ENCODE results near the gene CDH23. TPM values are rescaled to one million over a fixed set of nuclear protein-coding genes. Genes with fewer than 3 reads are reported as not detected.

The CDH23 gene
- total and polyA plus RNA-seq, 9 of the 15 experiments (the other 6 are each of a cell fraction or from before 2014, with no cell fraction given), result 0.18 to 1.2 (median 0.47) TPM

DNA sequence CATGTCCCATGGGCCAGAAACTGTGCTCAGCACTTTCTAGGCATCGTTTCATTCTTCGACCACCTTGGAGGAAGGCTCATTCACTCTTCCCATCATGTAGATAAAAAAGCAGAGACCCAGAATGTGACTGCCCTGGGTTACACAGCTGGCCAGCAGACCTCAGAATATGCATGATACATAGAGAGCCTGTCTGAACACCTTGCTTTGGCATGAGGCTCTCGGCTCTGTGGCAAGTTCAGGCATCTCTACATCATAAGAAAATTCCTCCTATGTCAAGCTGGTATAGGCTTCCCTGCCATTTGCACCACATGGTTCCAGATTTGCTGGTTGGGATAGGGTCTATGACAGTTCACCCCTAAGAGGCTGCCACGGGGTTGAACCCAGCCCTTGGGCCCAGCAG is 134.1 kb downstream of the CDH23 start:
- POLR2A ChIA-PET, result interaction anchor here (1.0 kb wide), 1 partner anchor 181 kb away, joined by 3 read pairs; no protein-coding TSS in a partner anchor
- Histone ChIP-seq H3K4me2 (ENCODE audit: insufficient read depth, low read length) (no peak overlapping the region), H3K36me3 (ENCODE audit: control insufficient read depth, insufficient read depth, low read length) (no peaks in the 10 kb centered on the region), H4K20me1 (replicated peaks; ENCODE audit: control insufficient read depth, insufficient read depth, low read length) (no peaks in the 10 kb centered on the region), H3K27ac (ENCODE audit: extremely low read depth, low read depth, low read length) (no peak overlapping the region), H3K9me1 (ENCODE audit: control insufficient read depth, insufficient read depth, low read length) (no peaks in the 10 kb centered on the region), H3K27me3 (ENCODE audit: control insufficient read depth in 2 of 2, insufficient read depth in 2 of 2, low read length in 2 of 2) (peaks cover 5 to 59% of the 10 kb centered on the region in 2 experiments; a peak in 3 of 5 replicates), H3K79me2 (ENCODE audit: control insufficient read depth, insufficient read depth, low read length) (no peaks in the 10 kb centered on the region), H3K4me3 (no peak overlapping the region), H2AFZ (ENCODE audit: low read depth, low read length) (no peak overlapping the region), H3K4me1 (replicated peaks in 1 of 2; ENCODE audit: control insufficient read depth in 2 of 2, insufficient read depth in 2 of 2, low read length in 2 of 2) (peaks cover 0 to 32% of the 10 kb centered on the region in 2 experiments; a peak in 4 of 5 replicates), H3K9me3 (replicated peaks; ENCODE audit: control insufficient read depth, insufficient read depth, low read depth, low read length) (no peaks in the 10 kb centered on the region), H3K9ac (ENCODE audit: insufficient read depth in 1 of 2, low read depth in 2 of 2, low read length in 2 of 2) (no peak overlapping the region)
- BruUV-seq (replicated peaks), result no TSS peak
- TF ChIP-seq, protein P1, sequence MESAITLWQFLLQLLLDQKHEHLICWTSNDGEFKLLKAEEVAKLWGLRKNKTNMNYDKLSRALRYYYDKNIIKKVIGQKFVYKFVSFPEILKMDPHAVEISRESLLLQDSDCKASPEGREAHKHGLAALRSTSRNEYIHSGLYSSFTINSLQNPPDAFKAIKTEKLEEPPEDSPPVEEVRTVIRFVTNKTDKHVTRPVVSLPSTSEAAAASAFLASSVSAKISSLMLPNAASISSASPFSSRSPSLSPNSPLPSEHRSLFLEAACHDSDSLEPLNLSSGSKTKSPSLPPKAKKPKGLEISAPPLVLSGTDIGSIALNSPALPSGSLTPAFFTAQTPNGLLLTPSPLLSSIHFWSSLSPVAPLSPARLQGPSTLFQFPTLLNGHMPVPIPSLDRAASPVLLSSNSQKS (CRISPR knock-in tag; IDR thresholded peaks at IDR 0.05), result no peak
- FAIRE-seq (no peak), DNase-seq (ENCODE audit: extremely low read depth in 1 of 4, low spot score in 3 of 4) (no peak), ATAC-seq (no peak)
- intact Hi-C loops (cut with micrococcal nuclease) (no loop called here), in situ Hi-C loops (cut with MboI) (no loop called here)
- CTCF ChIA-PET (ENCODE audit: low intra/inter-chr PET ratio), result no interaction called here
- 6% methylated on average over 4 of the region's 4 CpGs for WGBS (ENCODE audit: insufficient coverage, low coverage, missing lambda C conversion rate)

DNA sequence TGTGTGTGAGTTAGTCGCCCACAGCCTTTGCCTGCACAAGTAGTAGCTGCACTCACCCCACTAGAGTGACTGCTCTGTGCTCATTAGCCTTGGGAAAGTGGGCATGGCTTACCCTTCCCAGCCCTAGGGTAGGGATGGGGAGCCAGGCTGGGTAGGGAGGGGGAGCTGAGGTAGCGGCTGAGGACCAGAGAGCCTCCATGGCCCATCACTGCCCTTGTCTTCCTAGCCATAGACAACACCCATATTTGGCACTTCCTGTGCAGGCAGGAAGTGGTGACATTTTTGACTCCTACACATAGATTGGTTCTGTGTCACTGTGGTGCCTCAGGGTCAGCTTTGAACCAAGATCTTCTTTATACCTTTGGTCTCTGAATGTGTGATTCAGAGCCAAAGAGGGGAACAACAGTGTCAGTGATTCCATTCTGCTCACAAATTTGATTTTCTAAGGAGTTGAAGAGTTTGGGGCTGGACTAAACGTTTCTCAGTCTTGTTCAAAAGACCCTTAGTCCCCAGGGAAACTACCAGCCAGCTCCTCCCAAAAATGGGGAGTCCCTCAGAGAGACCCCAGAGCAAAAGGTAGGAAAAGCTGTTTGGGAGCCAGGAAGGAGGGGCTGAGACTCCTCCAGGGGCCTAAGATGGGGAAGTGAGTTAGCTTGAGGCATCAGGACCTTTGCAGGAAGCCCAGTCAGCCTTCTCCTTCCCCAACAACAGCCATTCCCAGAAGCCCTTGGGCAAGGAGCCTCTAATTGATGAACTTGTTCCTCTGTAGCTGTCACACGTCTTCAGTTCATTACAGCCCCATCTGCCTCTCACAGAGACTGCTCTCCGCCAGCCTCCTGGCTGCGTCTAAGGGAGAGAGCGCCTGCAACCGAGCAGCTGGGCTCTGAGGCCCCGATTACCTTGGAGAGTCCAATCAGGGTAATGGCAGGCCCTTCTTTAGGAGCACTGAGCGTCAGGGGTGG is 135.0 kb downstream of the CDH23 start:
- DNase-seq (ENCODE audit: extremely low read depth in 1 of 4, low spot score in 3 of 4) (peak in 1 of 4 experiments; percentile 30), FAIRE-seq (peak; percentile 74)
- peak; percentile 95 to 100 for TF ChIP-seq SRF (CRISPR knock-in tag; IDR thresholded peaks at IDR 0.05)
- TF ChIP-seq KLF1 (tag; IDR thresholded peaks at IDR 0.05), result peak; percentile 94
- peak; percentile 19; the same call in 1 of the 2 replicates for TF ChIP-seq SPI1 (IDR thresholded peaks at IDR 0.05; ENCODE audit: borderline replicate concordance, low read depth, low read length)
- TF ChIP-seq FOSL1 (tag; conservative IDR thresholded peaks at IDR 0.05), result peak; percentile 50; the same call in 1 of the 2 replicates
- TF ChIP-seq PHF21A (IDR thresholded peaks at IDR 0.05; ENCODE audit: borderline replicate concordance, low read depth), result no peak
- TF ChIP-seq ZFP36 (IDR thresholded peaks at IDR 0.05; ENCODE audit: low read depth, low read length, partially characterized antibody), result peak; percentile 75
- TF ChIP-seq, protein P2, sequence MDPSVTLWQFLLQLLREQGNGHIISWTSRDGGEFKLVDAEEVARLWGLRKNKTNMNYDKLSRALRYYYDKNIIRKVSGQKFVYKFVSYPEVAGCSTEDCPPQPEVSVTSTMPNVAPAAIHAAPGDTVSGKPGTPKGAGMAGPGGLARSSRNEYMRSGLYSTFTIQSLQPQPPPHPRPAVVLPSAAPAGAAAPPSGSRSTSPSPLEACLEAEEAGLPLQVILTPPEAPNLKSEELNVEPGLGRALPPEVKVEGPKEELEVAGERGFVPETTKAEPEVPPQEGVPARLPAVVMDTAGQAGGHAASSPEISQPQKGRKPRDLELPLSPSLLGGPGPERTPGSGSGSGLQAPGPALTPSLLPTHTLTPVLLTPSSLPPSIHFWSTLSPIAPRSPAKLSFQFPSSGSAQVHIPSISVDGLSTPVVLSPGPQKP (CRISPR knock-in tag; IDR thresholded peaks at IDR 0.05), result peak; percentile 99
- TF ChIP-seq SOX6 (IDR thresholded peaks at IDR 0.05), result no peak
- peak; percentile 72 for TF ChIP-seq GABPA (tag; conservative IDR thresholded peaks at IDR 0.05; ENCODE audit: low read depth)

More for the DNA sequence above, 135.0 kb downstream of the CDH23 start:
- H3K9me3 ChIP-seq (replicated peaks; ENCODE audit: control insufficient read depth, insufficient read depth, low read depth, low read length), result no peaks in the 10 kb centered on the region
- H3K4me3 ChIP-seq, result no peak overlapping the region
- H3K36me3 ChIP-seq (ENCODE audit: control insufficient read depth, insufficient read depth, low read length), result no peaks in the 10 kb centered on the region
- H3K27me3 ChIP-seq (ENCODE audit: control insufficient read depth in 2 of 2, insufficient read depth in 2 of 2, low read length in 2 of 2), result peaks cover 5 to 57% of the 10 kb centered on the region in 2 experiments; a peak in 3 of 5 replicates
- 28% methylated on average over 10 of the region's 10 CpGs for WGBS (ENCODE audit: insufficient coverage, low coverage, missing lambda C conversion rate)
- peak overlapping the region; percentile 53; the same call in 1 of the 2 replicates for H2AFZ ChIP-seq (ENCODE audit: low read depth, low read length)
- CTCF ChIA-PET (ENCODE audit: low intra/inter-chr PET ratio), result no interaction called here
- no peak overlapping the region for H3K4me2 ChIP-seq (ENCODE audit: insufficient read depth, low read length)
- peaks cover 0 to 34% of the 10 kb centered on the region in 2 experiments; a peak in 4 of 5 replicates for H3K4me1 ChIP-seq (replicated peaks in 1 of 2; ENCODE audit: control insufficient read depth in 2 of 2, insufficient read depth in 2 of 2, low read length in 2 of 2)
- H3K27ac ChIP-seq (ENCODE audit: extremely low read depth, low read depth, low read length), result no peak overlapping the region
- intact Hi-C loops (cut with micrococcal nuclease), result no loop called here
- H3K79me2 ChIP-seq (ENCODE audit: control insufficient read depth, insufficient read depth, low read length), result no peaks in the 10 kb centered on the region
- peak; percentile 80 for ATAC-seq
- H4K20me1 ChIP-seq (replicated peaks; ENCODE audit: control insufficient read depth, insufficient read depth, low read length), result no peaks in the 10 kb centered on the region
- in situ Hi-C loops (cut with MboI), result no loop called here
- no peaks in the 10 kb centered on the region for H3K9me1 ChIP-seq (ENCODE audit: control insufficient read depth, insufficient read depth, low read length)
- POLR2A ChIA-PET, result interaction anchor here (0.5 to 1.1 kb wide), 3 partner anchors 10 to 180 kb away, joined by 3 to 4 read pairs (median 3); no protein-coding TSS in a partner anchor
- H3K9ac ChIP-seq (ENCODE audit: insufficient read depth in 1 of 2, low read depth in 2 of 2, low read length in 2 of 2), result no peak overlapping the region
- no TSS peak for BruUV-seq (replicated peaks)
